HFF-Myc (cell line): ENCODE data around the gene OR2AG2.

Experiments
- DNase-seq: peaks from one replicate; pipeline ENCODE4 v3.0.0-alpha.2; 2011; ENCODE audit warnings: low read depth; ENCODE audit errors: extremely low read depth
- H3K4me3 ChIP-seq: replicated peaks from 2 replicates; pipeline ENCODE4 v1.5.1; 2011; ENCODE audit warnings: low read depth, mild to moderate bottlenecking, control low read depth, low read length
- CTCF ChIP-seq: IDR thresholded peaks from 2 replicates; pipeline ENCODE4 v1.5.1; 2012; ENCODE audit warnings: mild to moderate bottlenecking, low read depth, low read length, control low read depth; ENCODE audit errors: missing control alignments

OR2AG2 gene

GRCh38 chr11:6742260-6742659, 29.5 kb downstream of the OR2AG2 start:
- no peak overlapping the region for H3K4me3 ChIP-seq
- no peak for TF ChIP-seq CTCF
- DNase-seq: no peak

- DNase-seq: no peak
- H3K4me3 ChIP-seq: no peak overlapping the region
- TF ChIP-seq CTCF: no peak
These were observed 33.2 kb downstream of the OR2AG2 start for GRCh38 chr11:6738590-6738989.

- DNase-seq: peak; percentile 17
- no peak overlapping the region for H3K4me3 ChIP-seq
- TF ChIP-seq CTCF: peak; percentile 60
These were observed 33.8 kb downstream of the OR2AG2 start for GRCh38 chr11:6737872-6738466.

GRCh38 chr11:6736495-6737121, 35.2 kb downstream of the OR2AG2 start:
- no peak for TF ChIP-seq CTCF
- DNase-seq: no peak
- H3K4me3 ChIP-seq: no peak overlapping the region

GRCh38 chr11:6735306-6735705, 36.5 kb downstream of the OR2AG2 start:
- DNase-seq: peak; percentile 25
- TF ChIP-seq CTCF: no peak
- no peak overlapping the region for H3K4me3 ChIP-seq

- H3K4me3 ChIP-seq: no peak overlapping the region
- no peak for TF ChIP-seq CTCF
- no peak for DNase-seq
These were observed 37.2 kb downstream of the OR2AG2 start for GRCh38 chr11:6734616-6735015.
